Middle frontal gyrus (tissue), 1 donor: ENCODE measurements around the gene GPRC6A.
"Not testable (repeated sequence)": the region's sequence is repeated elsewhere in the genome, so short reads cannot be mapped to it uniquely, and the experiment has no call there.

Experiments
- DNase-seq: peaks from one replicate; pipeline ENCODE4 v3.0.0-alpha.2; 2015; ENCODE audit warnings: low spot score; ENCODE audit errors: extremely low spot score

The GPRC6A gene

DNA sequence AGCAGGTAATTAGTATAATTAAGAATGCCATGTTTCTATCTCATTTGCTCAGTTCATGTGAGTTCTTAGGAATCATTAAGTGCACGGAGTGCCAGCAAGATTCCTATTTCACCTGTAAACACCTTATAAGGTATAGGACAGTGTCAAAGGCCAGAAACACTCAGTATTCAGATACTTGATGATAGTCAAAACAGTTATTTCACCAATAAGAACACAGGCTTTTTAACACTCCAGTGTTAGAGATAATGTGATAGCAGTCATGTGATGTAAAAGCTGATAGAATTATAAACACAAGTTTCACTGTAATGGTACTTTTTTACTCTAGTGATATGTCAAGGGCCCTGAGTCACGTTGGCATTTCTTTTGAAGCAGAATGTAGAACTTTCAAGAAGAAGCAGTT, at the start of gene GPRC6A:
GPRC6A (minus strand) TSS at position 101 of the 400 bp plus-strand sequence; CDS start at position 31, 70 bp downstream.
- no peak for DNase-seq

- no peak for DNase-seq
Measured at GRCh38 chr6:116877743-116878142, 48.9 kb upstream of the GPRC6A start.

GRCh38 chr6:116876635-116877611, 48.0 kb upstream of the GPRC6A start, which contains the start of gene RFX6:
RFX6 (plus strand) TSS chr6:116877242; CDS start chr6:116877276, 34 bp downstream.
- DNase-seq: no peak

DNA sequence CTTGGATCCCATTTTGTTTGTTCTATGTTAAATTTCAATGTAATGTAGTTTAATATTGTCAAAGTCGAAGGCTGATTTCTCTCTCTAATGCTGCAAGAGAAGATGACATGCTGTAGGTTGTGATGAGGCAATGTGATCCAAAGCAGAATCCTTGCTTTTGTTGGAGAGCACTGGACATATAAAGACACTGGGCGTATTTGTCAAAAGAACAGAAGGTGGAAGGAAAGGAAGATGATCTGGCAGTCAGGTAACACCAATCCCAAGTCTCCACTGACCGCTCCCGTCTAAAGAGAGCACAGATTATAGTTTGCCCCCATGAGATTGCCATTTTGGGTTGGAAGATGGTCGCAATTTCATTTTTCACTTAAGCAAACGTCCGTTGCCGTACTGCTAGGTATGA, 47.2 kb upstream of the GPRC6A start:
- DNase-seq: no peak

DNA sequence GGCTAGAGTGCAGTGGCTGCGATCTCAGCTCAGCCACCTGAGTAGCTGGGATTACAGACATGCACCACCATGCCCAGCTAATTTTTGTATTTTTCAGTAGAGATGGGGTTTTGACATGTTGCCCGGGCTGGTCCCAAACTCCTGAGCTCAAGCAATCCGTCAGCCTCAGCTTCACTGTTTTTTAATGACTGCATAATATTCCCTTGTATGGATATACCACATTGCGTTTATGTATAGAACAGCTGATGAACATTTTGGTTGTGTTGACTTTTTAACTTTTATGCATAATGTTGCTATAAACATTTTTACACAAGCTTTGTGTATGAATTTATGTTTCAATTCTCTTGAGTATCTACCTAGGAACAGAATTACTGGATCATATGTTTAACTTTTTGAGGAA, 43.9 kb upstream of the GPRC6A start:
- DNase-seq: no peak

GRCh38 chr6:116866281-116866871, 37.5 kb upstream of the GPRC6A start:
- DNase-seq: no peak

- no peak for DNase-seq
Measured at GRCh38 chr6:116859264-116859663, 30.4 kb upstream of the GPRC6A start.

DNA sequence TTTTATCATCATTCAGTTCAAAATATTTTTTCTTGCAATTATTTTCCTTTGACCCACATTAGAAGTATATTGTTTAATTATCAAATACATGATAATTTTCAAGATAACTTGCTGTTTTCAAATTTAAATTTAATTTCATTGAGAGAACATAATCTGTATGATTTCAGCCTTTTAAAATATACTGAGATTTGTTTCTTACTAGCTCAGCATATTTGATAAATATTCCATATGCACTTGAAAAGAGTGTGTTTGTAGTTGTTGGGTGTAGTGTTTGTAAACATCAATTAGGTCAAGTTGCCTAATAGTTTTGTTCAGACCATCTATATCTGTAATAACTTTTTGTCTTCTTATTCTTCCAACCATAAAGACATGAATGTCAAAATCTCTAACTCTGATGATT, 29.2 kb upstream of the GPRC6A start:
- DNase-seq: no peak

DNA sequence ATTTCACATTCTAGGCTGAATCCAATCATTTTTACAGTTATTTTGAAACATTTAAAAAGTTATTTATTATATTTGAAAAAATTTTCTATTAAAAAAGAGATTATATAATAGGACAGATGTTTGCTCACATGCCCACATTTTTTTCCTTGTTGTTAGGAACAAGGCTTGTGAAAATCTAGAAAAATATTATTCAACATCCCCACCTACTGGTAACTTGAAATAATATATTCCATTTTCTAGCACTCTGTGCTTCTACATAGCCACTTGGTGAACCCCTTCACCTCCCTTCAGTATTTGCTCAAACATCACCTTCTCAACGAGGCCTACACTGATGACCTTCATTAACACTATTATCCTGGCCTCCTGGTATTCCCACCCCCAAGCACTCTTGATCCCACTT, 18.3 kb upstream of the GPRC6A start:
- DNase-seq: no peak

DNA sequence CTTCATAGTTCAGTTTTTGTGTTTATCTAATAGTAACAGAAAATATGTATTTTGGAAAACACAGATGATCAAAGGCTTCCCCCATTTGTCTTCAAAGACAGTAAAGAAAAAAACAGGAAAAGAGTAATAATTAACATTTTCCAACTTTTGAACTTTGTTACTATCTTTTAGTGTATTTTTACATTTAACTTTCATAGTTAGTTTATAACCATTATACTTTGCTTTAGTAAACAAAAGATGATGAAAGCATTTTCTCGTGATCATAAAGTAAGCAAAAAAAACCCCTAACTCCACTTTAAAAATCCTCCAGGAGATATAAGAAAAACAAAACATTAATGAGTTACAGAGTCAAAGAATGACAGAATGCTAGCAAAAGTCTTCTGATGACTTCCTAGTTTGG, 13.6 kb upstream of the GPRC6A start:
- DNase-seq: no peak

GRCh38 chr6:116840091-116840490, 11.2 kb upstream of the GPRC6A start:
- no peak for DNase-seq

- DNase-seq: no peak
Measured at GRCh38 chr6:116836606-116837342, 7.9 kb upstream of the GPRC6A start.

- DNase-seq: not testable (repeated sequence)
Measured at GRCh38 chr6:116834526-116834925, 5.6 kb upstream of the GPRC6A start.

GRCh38 chr6:116827561-116828240, 1.2 kb downstream of the GPRC6A start:
- no peak for DNase-seq

DNA sequence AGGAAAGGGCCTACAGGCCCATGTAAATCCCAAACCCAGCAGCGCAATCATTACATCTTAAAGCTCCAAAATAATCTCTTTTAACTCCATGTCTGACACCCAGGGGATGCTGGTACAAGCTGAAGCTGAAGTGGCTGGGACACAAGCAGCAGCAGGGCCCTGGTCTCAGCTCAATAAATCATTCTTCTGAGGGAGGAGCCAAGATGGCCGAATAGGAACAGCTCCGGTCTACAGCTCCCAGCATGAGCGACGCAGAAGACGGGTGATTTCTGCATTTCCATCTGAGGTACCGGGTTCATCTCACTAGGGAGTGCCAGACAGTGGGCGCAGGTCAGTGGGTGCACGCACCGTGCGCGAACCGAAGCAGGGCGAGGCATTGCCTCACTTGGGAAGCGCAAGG, 12.5 kb downstream of the GPRC6A start:
- DNase-seq: not testable (repeated sequence)

GRCh38 chr6:116812051-116812650, 16.7 kb downstream of the GPRC6A start:
- DNase-seq: no peak

GRCh38 chr6:116801971-116802370, 26.9 kb downstream of the GPRC6A start:
- DNase-seq: no peak

DNA sequence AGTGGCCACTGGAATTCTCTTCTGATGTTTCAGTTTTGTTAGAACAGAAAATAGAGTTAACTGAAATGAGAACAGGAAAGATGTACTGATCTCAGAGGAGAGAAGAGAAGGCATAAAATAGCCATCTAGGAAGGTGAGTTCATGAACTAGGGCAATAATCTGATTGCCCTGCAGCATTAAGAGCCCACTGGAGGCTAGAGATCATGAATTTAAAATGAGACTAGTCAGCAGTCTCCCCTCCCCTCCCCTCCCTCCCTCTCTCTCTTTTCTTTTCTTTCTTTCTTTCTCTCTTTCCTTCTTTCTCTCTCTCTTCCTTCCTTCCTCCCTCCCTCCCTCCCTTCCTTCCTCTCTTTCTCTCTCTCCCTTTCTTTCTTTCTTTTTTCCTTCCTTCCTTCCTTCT, 28.9 kb downstream of the GPRC6A start:
- no peak for DNase-seq

GRCh38 chr6:116797585-116797984, 31.3 kb downstream of the GPRC6A start:
- no peak for DNase-seq

DNA sequence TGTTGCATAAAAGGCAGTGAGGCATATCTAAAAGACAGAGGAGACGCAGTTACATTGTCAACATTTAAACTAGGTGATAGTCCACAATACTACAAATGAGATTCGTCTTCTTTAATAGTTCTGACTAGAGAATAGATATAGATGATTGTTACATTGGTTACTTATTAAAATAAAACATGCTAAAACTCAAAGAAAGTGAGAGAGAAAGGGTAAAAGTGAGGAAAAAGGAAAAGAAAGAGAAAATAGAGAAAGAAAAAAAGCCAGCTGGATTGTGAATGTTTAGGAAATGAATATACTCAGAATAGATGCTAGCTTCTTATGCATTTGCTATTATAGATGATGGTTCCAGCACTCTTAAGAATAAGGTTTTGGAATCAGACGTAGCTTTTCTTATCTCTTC, 35.7 kb downstream of the GPRC6A start:
- DNase-seq: no peak

DNA sequence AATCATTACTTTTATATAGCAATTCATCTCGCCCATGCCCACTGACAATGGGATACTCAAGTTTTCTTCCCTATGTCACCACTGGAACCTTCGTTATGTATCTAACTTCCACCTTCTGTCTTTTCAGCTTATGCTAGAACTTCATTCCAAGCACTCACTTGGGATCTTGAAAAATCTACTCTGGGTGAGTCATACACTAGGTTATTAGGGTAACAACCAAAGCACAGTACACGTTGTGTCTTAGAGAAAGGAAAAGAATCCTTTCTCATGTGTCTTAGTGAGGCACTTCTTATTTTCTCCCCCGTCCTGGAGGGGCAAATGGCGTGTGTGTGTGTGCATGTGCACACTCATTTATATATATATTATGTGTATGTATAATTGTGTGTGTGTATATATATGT, 45.0 kb downstream of the GPRC6A start:
- no peak for DNase-seq
